ENCODE data around the gene NLRP13.

Gene NLRP13

GRCh38 chr19:55909801-55910200, 22.3 kb downstream of the NLRP13 start:
- Histone ChIP-seq H3K9ac (ENCODE audit: insufficient read length) (no peak overlapping the region), H3K4me3 (no peak overlapping the region), H3K27ac (no peak overlapping the region), H3K9me3 (ENCODE audit: low read depth, low read length) (no peaks in the 10 kb centered on the region), H3K36me3 (ENCODE audit: insufficient read depth, low read length) (no peaks in the 10 kb centered on the region)
- DNase-seq (ENCODE audit: low read depth, low spot score) = no peak
- TF ChIP-seq FOXP2 (optimal IDR thresholded peaks at IDR 0.05; ENCODE audit: control extremely low read depth, extremely low read length, insufficient read depth) (no peak), POLR2AphosphoS5 (IDR thresholded peaks at IDR 0.05; ENCODE audit: borderline replicate concordance, low read depth, low read length) (no peak), EZH2 (IDR thresholded peaks at IDR 0.05) (no peak)

GRCh38 chr19:55907746-55908145, 24.4 kb downstream of the NLRP13 start:
- H3K9me3 ChIP-seq (ENCODE audit: low read depth, low read length) = no peaks in the 10 kb centered on the region
- no peak overlapping the region for H3K9ac ChIP-seq (ENCODE audit: insufficient read length)
- DNase-seq (ENCODE audit: low read depth, low spot score) = no peak
- H3K4me3 ChIP-seq = no peak overlapping the region
- no peaks in the 10 kb centered on the region for H3K36me3 ChIP-seq (ENCODE audit: insufficient read depth, low read length)
- no peak overlapping the region for H3K27ac ChIP-seq
- TF ChIP-seq EZH2 (IDR thresholded peaks at IDR 0.05) (no peak), POLR2AphosphoS5 (IDR thresholded peaks at IDR 0.05; ENCODE audit: borderline replicate concordance, low read depth, low read length) (no peak), FOXP2 (optimal IDR thresholded peaks at IDR 0.05; ENCODE audit: control extremely low read depth, extremely low read length, insufficient read depth) (no peak)

- Histone ChIP-seq H3K9ac (ENCODE audit: insufficient read length) (no peak overlapping the region), H3K4me3 (no peak overlapping the region), H3K9me3 (ENCODE audit: low read depth, low read length) (no peaks in the 10 kb centered on the region)
Observed at GRCh38 chr19:55907286-55907685, 24.9 kb downstream of the NLRP13 start.

GRCh38 chr19:55902080-55902751, 29.9 kb downstream of the NLRP13 start:
- Histone ChIP-seq H3K36me3 (ENCODE audit: insufficient read depth, low read length) (no peaks in the 10 kb centered on the region), H3K4me3 (no peak overlapping the region), H3K9me3 (ENCODE audit: low read depth, low read length) (no peaks in the 10 kb centered on the region), H3K27ac (no peak overlapping the region), H3K9ac (ENCODE audit: insufficient read length) (no peak overlapping the region)
- TF ChIP-seq POLR2AphosphoS5 (IDR thresholded peaks at IDR 0.05; ENCODE audit: borderline replicate concordance, low read depth, low read length) (no peak), FOXP2 (optimal IDR thresholded peaks at IDR 0.05; ENCODE audit: control extremely low read depth, extremely low read length, insufficient read depth) (no peak), EZH2 (IDR thresholded peaks at IDR 0.05) (no peak)
- no peak for DNase-seq (ENCODE audit: low read depth, low spot score)

More at GRCh38 chr19:55907286-55907685, 24.9 kb downstream of the NLRP13 start:
- DNase-seq (ENCODE audit: low read depth, low spot score) = no peak
- Histone ChIP-seq H3K27ac (no peak overlapping the region), H3K36me3 (ENCODE audit: insufficient read depth, low read length) (no peaks in the 10 kb centered on the region)
- TF ChIP-seq FOXP2 (optimal IDR thresholded peaks at IDR 0.05; ENCODE audit: control extremely low read depth, extremely low read length, insufficient read depth) (no peak), POLR2AphosphoS5 (IDR thresholded peaks at IDR 0.05; ENCODE audit: borderline replicate concordance, low read depth, low read length) (no peak), EZH2 (IDR thresholded peaks at IDR 0.05) (no peak)

- no peak for DNase-seq (ENCODE audit: low read depth, low spot score)
- Histone ChIP-seq H3K36me3 (ENCODE audit: insufficient read depth, low read length) (no peaks in the 10 kb centered on the region), H3K9me3 (ENCODE audit: low read depth, low read length) (no peaks in the 10 kb centered on the region), H3K9ac (ENCODE audit: insufficient read length) (no peak overlapping the region), H3K4me3 (no peak overlapping the region), H3K27ac (no peak overlapping the region)
- TF ChIP-seq POLR2AphosphoS5 (IDR thresholded peaks at IDR 0.05; ENCODE audit: borderline replicate concordance, low read depth, low read length) (no peak), EZH2 (IDR thresholded peaks at IDR 0.05) (no peak), FOXP2 (optimal IDR thresholded peaks at IDR 0.05; ENCODE audit: control extremely low read depth, extremely low read length, insufficient read depth) (no peak)
Observed at GRCh38 chr19:55901369-55902079, 30.6 kb downstream of the NLRP13 start.

GRCh38 chr19:55898911-55899310, 33.2 kb downstream of the NLRP13 start:
- no peaks in the 10 kb centered on the region for H3K9me3 ChIP-seq (ENCODE audit: low read depth, low read length)
- no peak overlapping the region for H3K9ac ChIP-seq (ENCODE audit: insufficient read length)
- no peaks in the 10 kb centered on the region for H3K36me3 ChIP-seq (ENCODE audit: insufficient read depth, low read length)
- no peak for DNase-seq (ENCODE audit: low read depth, low spot score)
- TF ChIP-seq POLR2AphosphoS5 (IDR thresholded peaks at IDR 0.05; ENCODE audit: borderline replicate concordance, low read depth, low read length) (no peak), EZH2 (IDR thresholded peaks at IDR 0.05) (no peak), FOXP2 (optimal IDR thresholded peaks at IDR 0.05; ENCODE audit: control extremely low read depth, extremely low read length, insufficient read depth) (no peak)
- H3K4me3 ChIP-seq = no peak overlapping the region
- H3K27ac ChIP-seq = no peak overlapping the region

- Histone ChIP-seq H3K9me3 (ENCODE audit: low read depth, low read length) (no peaks in the 10 kb centered on the region), H3K9ac (ENCODE audit: insufficient read length) (no peak overlapping the region)
Observed at GRCh38 chr19:55882626-55883025, 49.5 kb downstream of the NLRP13 start.

GRCh38 chr19:55877211-55877610, 54.9 kb downstream of the NLRP13 start:
- TF ChIP-seq FOXP2 (optimal IDR thresholded peaks at IDR 0.05; ENCODE audit: control extremely low read depth, extremely low read length, insufficient read depth) (no peak), POLR2AphosphoS5 (IDR thresholded peaks at IDR 0.05; ENCODE audit: borderline replicate concordance, low read depth, low read length) (no peak), EZH2 (IDR thresholded peaks at IDR 0.05) (no peak)
- Histone ChIP-seq H3K27ac (no peak overlapping the region), H3K36me3 (ENCODE audit: insufficient read depth, low read length) (no peaks in the 10 kb centered on the region), H3K4me3 (no peak overlapping the region), H3K9ac (ENCODE audit: insufficient read length) (no peak overlapping the region), H3K9me3 (ENCODE audit: low read depth, low read length) (no peaks in the 10 kb centered on the region)
- no peak for DNase-seq (ENCODE audit: low read depth, low spot score)

More at GRCh38 chr19:55882626-55883025, 49.5 kb downstream of the NLRP13 start:
- Histone ChIP-seq H3K36me3 (ENCODE audit: insufficient read depth, low read length) (no peaks in the 10 kb centered on the region), H3K27ac (no peak overlapping the region), H3K4me3 (no peak overlapping the region)
- no peak for DNase-seq (ENCODE audit: low read depth, low spot score)
- TF ChIP-seq POLR2AphosphoS5 (IDR thresholded peaks at IDR 0.05; ENCODE audit: borderline replicate concordance, low read depth, low read length) = no peak
- no peak for TF ChIP-seq EZH2 (IDR thresholded peaks at IDR 0.05)
- TF ChIP-seq FOXP2 (optimal IDR thresholded peaks at IDR 0.05; ENCODE audit: control extremely low read depth, extremely low read length, insufficient read depth) = no peak

Measured in SK-N-MC (cell line).